ENCODE results near the gene IGLON5.

- TF ChIP-seq CTCF (IDR thresholded peaks at IDR 0.05) = no peak
- TF ChIP-seq POLR2A (IDR thresholded peaks at IDR 0.05; ENCODE audit: low read depth) = no peak
- TF ChIP-seq POLR2AphosphoS5 (IDR thresholded peaks at IDR 0.05) = no peak
These were observed 6.0 kb upstream of the IGLON5 start for GRCh38 chr19:51305479-51305878.
